Mucosa of rectum (tissue), 2 donors: ENCODE data around the gene GNL2.

Experiments
- H3K27ac ChIP-seq, 2 donors: one replicate each; pipeline ENCODE4 v1.7.0; 2013; ENCODE audit warnings: inconsistent platforms in 2 of 2, low read depth in 2 of 2, low read length in 2 of 2
- H3K27me3 ChIP-seq, 2 donors: one replicate each; pipeline ENCODE4 v1.7.0; 2013; ENCODE audit warnings: low read length in 2 of 2; ENCODE audit not compliant: control insufficient read depth in 2 of 2, insufficient read depth in 2 of 2
- H3K36me3 ChIP-seq, 2 donors: one replicate each; pipeline ENCODE4 v1.7.0; 2013; ENCODE audit warnings: low read length in 2 of 2; ENCODE audit not compliant: control insufficient read depth in 2 of 2, insufficient read depth in 2 of 2
- H3K4me1 ChIP-seq, 2 donors: one replicate each; pipeline ENCODE4 v1.7.0; 2013; ENCODE audit warnings: low read length in 2 of 2, mild to moderate bottlenecking in 1 of 2; ENCODE audit not compliant: control insufficient read depth in 2 of 2, insufficient read depth in 2 of 2
- H3K4me3 ChIP-seq, 2 donors: one replicate each; pipeline ENCODE4 v1.7.0; 2013; ENCODE audit warnings: low read length in 2 of 2
- H3K9ac ChIP-seq, 2 donors: one replicate each; pipeline ENCODE4 v1.7.0; 2013; ENCODE audit warnings: low read length in 2 of 2, low read depth in 1 of 2, mild to moderate bottlenecking in 1 of 2
- H3K9me3 ChIP-seq, 2 donors: one replicate each; pipeline ENCODE4 v1.7.0; 2013; ENCODE audit warnings: low read length in 2 of 2; ENCODE audit not compliant: control insufficient read depth in 2 of 2
- donor health status: healthy.
- donor health status: Normal muscosa, but diverticular disease.

The GNL2 gene

DNA sequence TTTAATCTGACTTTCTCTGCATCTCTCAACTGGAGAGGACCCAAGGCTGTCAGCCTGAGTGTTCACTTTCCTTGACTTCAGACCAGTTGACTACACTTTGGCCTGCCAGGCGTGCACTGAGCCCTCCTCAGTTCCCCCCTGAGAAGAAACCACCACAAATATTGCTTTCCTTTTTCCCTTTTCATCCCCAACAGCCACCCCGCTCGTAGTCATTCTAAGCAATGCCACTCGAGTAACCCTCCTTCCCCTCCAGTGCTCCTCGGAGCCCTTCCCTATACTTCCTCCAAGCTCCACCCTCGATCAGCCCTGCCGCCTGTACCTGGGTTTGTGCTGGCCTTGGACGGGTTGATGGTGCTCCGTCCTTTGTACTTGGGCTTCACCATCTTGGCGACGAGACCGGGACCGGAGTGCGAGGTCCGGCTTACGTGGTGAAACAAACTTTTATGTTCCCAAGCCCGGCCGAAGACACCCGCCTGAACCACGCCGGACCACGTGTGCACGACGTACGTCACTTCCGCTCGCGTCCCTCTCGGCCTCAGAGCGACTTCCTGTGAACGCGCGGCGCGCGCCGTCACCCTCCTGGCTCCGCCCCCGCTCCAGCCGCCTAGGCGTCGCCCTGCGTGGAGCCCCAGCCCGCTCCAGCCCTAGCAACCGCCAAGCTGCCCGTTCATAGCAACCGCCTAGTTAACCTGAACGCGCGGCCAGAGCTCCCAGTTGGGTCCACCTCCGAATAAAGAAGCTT is at the start of gene GNL2:
Gene GNL2, minus strand, starts transcription at position 498 of the 742 bp plus-strand sequence. Its CDS starts 115 bp downstream, at position 383.
- Histone ChIP-seq H3K9ac (peak within 1 kb of the TSS; percentile 56 to 88), H3K4me1 (peaks cover 14 to 19% of the 10 kb centered on the region in 2 donors), H3K27me3 (no peaks in the 10 kb centered on the region), H3K27ac (peak within 1 kb of the TSS; percentile 83 to 92), H3K9me3 (no peaks in the 10 kb centered on the region), H3K4me3 (peak within 1 kb of the TSS; percentile 96 to 97), H3K36me3 (peaks cover 21% of the 10 kb centered on the region in 2 donors)

DNA sequence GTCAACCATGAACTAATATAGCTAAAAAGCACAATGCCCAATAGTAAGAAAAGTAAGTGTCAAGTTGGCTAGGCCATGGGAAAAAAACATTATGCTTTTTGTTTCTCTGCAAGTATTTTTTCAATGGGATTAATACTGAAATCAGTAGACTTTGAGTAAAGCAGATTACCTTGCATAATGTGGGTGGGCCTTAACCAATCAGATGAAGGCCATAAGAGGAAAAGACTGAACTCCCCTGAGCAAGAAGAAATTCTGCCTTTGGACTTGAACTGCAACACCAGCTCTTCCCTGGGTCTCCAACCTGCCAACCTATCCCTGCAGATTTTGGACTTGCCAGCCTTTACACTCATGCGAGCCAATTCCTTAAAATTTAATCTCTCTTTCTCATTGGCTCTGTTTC is 45.3 kb upstream of the GNL2 start:
- peaks cover 14 to 18% of the 10 kb centered on the region in 2 donors for H3K27me3 ChIP-seq
- peaks cover 0 to 5% of the 10 kb centered on the region in 2 donors for H3K9me3 ChIP-seq
- no peak overlapping the region for H3K9ac ChIP-seq
- no peaks in the 10 kb centered on the region for H3K4me1 ChIP-seq
- no peak overlapping the region for H3K27ac ChIP-seq
- no peaks in the 10 kb centered on the region for H3K36me3 ChIP-seq
- no peak overlapping the region for H3K4me3 ChIP-seq

DNA sequence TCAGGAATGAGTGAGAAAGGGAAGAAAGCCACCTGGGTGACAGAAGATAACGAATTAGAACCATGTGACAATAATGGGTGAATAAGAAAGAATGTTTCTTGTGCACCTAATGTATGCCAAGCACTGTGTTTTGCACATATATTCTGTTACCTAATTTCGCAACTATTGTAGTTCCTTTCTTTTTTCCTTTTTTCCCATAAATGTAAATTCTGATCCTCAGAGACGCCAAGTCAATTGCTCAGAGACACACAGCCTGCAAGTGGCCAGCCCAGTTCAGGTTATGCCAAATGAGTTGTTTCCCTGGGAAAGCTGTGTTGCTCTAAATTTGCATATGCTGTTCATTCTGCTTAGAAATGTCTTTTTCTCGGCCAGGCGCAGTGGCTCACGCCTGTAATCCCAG is 40.7 kb upstream of the GNL2 start:
- Histone ChIP-seq H3K4me3 (no peak overlapping the region), H3K9me3 (no peaks in the 10 kb centered on the region), H3K36me3 (no peaks in the 10 kb centered on the region), H3K27ac (no peak overlapping the region), H3K9ac (no peak overlapping the region), H3K4me1 (no peaks in the 10 kb centered on the region), H3K27me3 (peaks cover 44 to 51% of the 10 kb centered on the region in 2 donors)

DNA sequence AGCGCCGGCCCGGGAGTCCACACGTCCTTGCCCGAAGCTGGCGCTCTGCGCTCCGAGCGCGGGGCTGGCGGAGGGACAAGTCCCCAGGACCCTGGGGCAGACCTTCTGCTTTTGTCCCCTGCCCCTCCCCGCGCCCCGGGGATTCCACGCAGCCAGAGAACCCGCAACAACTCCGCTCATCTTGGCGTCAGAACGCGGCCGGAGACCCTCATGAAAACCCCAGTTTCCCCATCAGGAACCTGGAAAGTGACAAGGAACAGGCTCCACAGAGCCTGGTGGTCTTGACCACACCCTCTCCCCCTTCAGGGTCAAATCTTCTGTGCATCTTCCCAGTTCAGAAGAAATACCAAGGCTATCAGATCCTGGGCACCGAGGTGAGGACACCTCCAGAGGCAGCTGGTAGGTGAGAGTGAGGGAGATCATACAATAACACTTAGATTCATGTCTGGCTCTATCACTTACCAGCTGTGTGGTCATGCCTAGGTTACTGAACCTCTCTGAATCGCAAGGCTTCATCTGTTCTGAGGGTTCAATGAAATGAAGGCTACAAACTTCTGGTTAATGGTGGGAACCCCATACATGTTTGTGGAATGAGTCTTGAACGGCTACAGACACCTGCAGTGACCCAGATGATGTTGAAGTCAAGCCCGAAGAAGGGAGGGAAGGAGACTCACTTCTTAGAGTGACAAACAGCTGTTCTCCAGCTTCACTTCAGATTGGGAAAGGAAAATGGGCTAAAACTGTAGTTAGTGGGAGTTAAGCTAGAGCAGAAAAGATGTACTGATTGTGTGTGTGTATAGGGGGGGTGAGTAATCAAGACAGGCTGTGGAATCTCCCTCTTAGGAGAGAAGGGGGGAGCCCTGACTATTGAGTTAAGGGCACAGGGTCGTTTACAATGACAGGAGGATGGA is 39.5 kb upstream of the GNL2 start:
- Histone ChIP-seq H3K36me3 (no peaks in the 10 kb centered on the region), H3K27ac (no peak overlapping the region), H3K4me3 (no peak overlapping the region), H3K9me3 (no peaks in the 10 kb centered on the region), H3K4me1 (no peaks in the 10 kb centered on the region), H3K27me3 (peaks cover 47 to 62% of the 10 kb centered on the region in 2 donors), H3K9ac (no peak overlapping the region)

DNA sequence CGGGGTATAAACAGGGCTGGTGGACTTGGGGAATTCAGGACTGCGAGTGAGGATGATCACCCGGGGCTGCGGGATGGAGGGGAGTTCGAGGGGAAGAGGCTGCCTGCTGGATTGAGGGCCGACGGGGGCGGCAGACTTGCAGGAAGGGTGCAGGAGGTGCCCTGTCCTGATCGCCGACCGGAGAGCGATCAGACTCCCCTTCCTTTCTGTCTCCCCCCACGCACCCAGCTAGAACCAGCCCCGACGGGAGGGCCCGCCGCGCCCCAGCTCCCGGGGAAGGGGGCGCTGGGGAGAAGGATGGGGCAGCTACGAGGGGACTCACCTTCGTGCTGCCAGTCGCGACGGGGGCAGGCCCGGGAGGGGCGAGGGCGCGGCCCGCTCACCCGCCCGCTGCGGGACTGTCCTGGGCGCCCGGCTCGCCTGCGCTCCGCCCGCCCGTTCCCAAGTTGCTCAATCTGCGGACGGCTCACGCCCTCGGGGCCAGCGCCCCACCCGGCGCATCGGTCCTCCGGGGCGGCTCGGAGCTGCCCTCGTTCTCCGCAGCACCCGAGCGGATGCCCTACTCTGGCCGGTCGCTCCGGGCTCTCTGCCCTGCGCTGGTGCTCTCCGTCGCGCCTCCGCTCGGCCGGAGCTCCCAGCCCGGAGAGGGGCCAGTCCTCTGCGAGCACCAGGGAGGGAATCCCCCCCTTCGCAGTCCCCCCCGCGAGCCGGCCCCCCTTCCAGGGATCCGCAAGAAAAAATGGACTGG is 38.7 kb upstream of the GNL2 start, which contains the start of gene RSPO1:
Gene RSPO1, minus strand, starts transcription at position 649 of the 748 bp plus-strand sequence. CDS start 5,231 bp downstream, outside the sequence.
- no peak within 1 kb of the TSS for H3K27ac ChIP-seq
- H3K4me3 ChIP-seq = no peak within 1 kb of the TSS
- H3K9me3 ChIP-seq = no peaks in the 10 kb centered on the region
- H3K4me1 ChIP-seq = no peaks in the 10 kb centered on the region
- no peak within 1 kb of the TSS for H3K9ac ChIP-seq
- H3K36me3 ChIP-seq = no peaks in the 10 kb centered on the region
- H3K27me3 ChIP-seq = peaks cover 50 to 68% of the 10 kb centered on the region in 2 donors

DNA sequence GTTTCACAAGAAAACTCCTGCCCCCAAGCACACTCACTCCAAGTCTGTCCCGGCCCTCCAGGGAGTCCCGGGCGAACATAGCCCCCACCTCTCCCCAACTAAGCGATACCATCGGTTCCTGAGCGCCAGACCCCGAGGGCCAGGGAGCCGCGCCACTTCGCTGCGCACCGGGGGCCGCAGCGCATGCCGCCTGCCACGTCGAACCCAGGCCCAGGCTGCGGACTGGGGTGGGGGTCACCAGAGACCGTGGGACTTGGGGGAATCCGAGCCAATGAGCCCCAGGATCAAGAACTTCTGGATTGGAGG is 38.2 kb upstream of the GNL2 start:
- Histone ChIP-seq H3K9ac (no peak overlapping the region), H3K4me1 (no peaks in the 10 kb centered on the region), H3K27ac (no peak overlapping the region), H3K27me3 (peaks cover 47 to 69% of the 10 kb centered on the region in 2 donors), H3K36me3 (no peaks in the 10 kb centered on the region), H3K4me3 (no peak overlapping the region), H3K9me3 (no peaks in the 10 kb centered on the region)

DNA sequence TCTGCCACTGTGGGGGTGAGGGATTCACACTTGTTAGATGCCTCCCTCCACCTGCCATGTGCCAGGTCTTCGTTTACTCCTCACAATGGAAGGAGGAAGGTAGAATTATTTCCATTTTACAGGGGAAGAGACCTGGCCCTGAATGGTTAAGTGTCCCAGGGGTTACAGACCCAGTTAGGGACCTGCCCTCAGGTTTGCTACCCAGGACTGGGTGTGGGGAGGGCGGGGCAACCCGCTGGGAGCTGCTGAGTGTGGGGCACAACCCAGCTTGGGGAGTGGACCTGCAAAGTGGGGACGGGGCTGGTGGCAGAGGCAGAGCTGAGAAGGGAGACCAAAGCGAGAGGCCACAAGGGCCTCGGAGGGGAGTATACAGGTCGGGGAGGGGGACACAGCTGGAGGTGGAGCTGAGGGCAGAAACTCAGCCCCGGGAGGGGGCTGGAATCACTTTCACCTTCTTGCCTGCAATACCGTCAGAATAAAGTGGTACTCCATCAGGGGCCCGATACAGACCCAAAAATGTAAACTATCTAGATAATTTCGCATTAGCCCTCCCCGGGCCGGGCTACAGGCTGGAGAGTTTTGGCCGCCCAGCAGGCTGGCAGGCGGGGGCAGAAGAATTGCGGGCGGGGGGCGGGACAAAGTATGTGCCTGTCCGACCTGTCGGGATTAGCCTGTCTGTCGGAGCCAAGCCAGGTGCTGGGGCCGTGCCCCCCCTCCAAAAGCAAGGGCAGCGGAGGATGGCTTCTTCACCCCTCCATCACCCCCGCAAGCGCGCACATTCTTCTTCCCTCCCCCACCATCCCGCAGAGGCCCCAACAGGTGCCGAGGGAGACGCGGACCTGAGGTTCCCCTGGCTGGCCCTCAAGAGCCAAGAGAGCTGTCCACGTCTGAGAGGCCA is 37.6 kb upstream of the GNL2 start:
- H3K27ac ChIP-seq = no peak overlapping the region
- peaks cover 41 to 67% of the 10 kb centered on the region in 2 donors for H3K27me3 ChIP-seq
- no peaks in the 10 kb centered on the region for H3K9me3 ChIP-seq
- no peaks in the 10 kb centered on the region for H3K36me3 ChIP-seq
- no peak overlapping the region for H3K9ac ChIP-seq
- no peaks in the 10 kb centered on the region for H3K4me1 ChIP-seq
- no peak overlapping the region for H3K4me3 ChIP-seq

DNA sequence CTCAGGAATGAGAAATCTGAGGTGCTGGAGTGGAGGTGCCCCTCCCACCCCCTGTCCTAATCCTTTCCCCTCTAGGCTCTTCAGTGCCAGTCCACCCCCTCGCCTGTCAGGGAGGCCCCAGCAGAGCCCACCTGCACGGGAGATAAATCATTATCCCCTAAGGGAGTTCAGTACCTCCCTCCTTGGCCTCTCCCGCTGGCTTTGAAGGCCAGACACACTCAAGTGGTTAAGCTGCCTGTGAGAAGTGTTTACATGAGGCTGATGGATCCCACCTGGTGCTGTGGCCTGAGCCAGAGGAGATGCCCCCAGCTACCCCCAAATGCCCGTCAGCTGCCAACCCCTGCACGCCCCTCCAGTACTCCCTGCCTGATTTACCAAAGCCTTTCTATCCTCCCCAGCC is 35.3 kb upstream of the GNL2 start:
- no peaks in the 10 kb centered on the region for H3K9me3 ChIP-seq
- no peaks in the 10 kb centered on the region for H3K36me3 ChIP-seq
- no peak overlapping the region for H3K4me3 ChIP-seq
- no peak overlapping the region for H3K9ac ChIP-seq
- H3K4me1 ChIP-seq = no peaks in the 10 kb centered on the region
- H3K27me3 ChIP-seq = peaks cover 36 to 71% of the 10 kb centered on the region in 2 donors
- H3K27ac ChIP-seq = no peak overlapping the region

DNA sequence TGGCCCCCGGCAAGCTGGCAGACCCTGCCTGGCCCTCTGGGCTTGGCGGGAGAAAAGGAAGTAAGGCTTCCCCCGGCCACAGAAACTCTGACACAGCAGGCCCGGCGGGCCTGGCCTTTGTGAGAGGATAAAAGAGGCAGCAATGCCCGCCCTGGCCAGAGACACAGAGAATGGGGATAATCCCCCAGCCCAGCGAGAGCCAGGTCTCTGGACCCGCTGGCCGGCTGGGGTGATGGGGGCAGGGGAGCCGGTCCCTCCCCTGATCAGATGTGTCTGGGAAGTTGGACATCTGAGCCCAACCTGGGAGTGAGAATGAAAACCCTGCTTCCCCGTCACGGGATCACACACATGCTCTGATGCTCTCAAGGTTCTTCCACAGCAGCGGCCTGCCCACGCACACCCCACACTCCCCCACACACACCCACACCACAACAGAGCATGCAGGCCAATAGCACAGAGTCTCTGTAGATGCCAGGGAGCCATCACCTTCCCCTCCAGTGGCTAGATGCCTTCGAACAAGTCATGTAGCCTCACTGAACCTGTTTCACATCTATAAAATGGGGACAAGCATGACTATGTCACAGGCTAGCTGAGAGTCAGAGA is 34.8 kb upstream of the GNL2 start:
- Histone ChIP-seq H3K27ac (no peak overlapping the region), H3K4me1 (no peaks in the 10 kb centered on the region), H3K36me3 (no peaks in the 10 kb centered on the region), H3K9ac (no peak overlapping the region), H3K4me3 (no peak overlapping the region), H3K27me3 (peaks cover 31 to 66% of the 10 kb centered on the region in 2 donors), H3K9me3 (no peaks in the 10 kb centered on the region)
